Activated CD4-positive, alpha-beta T cell treated with anti-CD3 and anti-CD28 coated beads for 4 hours (primary cell): Measurements from ENCODE around the gene ORMDL3.
"Not testable (repeated sequence)": the region's sequence is repeated elsewhere in the genome, so short reads cannot be mapped to it uniquely, and the experiment has no call there.

ENCODE experiments used
- DNase-seq, 2 donors: peaks; one replicate each; pipeline ENCODE4 v3.0.0-alpha.2; 2020

Gene ORMDL3

GRCh38 chr17:39948489-39948828 lies 21.1 kb upstream of the ORMDL3 start:
- not testable (repeated sequence) for DNase-seq

DNA sequence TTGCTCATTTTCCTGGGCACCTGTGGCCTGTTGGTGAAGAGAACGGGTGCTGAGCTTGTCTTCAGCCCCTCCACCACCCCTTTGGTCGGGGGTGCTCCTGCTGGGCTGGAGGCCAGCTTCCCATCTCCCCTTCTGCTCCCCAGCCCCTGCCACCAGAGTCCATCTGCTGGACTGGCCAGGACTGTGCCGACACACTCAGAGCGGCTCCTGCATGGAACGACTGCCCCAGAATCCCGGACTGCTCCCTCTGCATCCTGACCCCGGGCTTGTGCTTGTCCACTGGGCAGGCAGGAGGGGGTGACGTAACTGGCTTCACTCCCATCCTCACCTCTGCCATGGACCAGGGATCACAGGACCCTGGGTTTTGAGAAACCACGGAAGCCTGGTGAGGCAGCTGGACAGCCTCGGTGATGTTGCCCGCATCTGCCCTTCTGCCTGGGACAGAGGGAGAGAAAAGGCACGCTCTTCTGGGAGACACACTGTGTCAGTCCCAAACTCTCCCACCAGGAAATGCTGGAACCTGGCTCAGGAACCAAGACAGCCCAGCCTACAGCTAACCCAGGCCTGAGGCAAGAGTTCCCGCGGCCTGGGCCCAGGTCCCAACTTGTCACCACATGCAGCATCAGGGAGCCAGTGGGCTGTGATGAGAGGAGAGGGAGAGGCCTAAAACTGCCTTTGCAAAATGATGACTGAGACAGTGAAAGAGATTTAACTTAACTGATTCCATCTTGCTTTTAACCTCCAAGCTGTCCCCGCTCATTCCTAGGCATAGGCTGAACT lies 19.3 kb upstream of the ORMDL3 start:
- DNase-seq = no peak

DNA sequence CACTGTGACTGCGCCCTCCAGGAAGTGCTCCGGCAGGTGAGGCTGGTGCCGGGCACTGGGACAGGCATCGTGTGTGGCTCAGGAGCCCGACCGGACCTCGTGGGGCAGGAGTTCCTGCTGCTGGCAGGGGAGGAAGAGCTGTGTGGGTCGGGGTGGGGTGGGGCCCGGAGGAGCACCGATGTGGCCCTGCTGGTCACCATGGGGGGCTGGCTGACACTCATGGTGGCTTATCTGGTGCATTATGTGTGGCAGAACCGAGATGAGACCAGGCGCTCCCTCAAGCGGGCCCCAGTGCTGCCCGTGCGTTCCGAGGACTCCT lies 17.0 kb upstream of the ORMDL3 start:
- no peak for DNase-seq

DNA sequence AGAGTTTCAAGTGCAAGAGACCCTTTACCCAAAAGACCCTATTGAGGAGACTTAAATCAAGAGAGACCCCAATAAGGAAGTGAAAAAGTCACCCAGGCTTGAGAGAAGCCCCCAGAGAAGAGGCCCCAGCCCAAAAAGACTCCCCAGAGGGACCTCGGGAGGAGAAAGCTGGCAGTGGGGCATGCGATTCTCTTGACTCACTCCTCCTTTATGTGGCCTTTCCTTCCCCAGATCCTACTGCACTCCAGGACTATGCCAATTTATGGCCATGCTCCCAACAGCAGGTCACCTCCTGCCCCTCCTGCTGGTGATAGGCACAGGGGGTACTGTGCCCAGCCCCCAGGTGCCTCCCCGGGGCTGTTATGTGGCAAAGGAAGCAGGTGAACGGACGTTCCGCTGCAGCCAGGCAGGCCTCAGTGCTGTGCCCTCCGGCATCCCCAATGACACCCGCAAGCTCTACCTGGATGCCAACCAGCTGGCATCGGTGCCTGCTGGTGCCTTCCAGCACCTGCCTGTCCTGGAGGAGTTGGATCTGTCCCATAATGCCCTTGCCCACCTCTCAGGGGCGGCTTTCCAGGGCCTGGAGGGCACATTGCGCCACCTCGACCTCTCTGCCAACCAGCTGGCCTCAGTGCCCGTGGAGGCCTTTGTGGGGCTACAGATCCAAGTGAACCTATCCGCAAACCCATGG lies 16.4 kb upstream of the ORMDL3 start:
- no peak for DNase-seq

GRCh38 chr17:39939588-39940419 lies 12.4 kb upstream of the ORMDL3 start:
- DNase-seq = peak; percentile 17 to 19

GRCh38 chr17:39939106-39939505 lies 11.7 kb upstream of the ORMDL3 start:
- DNase-seq = no peak

DNA sequence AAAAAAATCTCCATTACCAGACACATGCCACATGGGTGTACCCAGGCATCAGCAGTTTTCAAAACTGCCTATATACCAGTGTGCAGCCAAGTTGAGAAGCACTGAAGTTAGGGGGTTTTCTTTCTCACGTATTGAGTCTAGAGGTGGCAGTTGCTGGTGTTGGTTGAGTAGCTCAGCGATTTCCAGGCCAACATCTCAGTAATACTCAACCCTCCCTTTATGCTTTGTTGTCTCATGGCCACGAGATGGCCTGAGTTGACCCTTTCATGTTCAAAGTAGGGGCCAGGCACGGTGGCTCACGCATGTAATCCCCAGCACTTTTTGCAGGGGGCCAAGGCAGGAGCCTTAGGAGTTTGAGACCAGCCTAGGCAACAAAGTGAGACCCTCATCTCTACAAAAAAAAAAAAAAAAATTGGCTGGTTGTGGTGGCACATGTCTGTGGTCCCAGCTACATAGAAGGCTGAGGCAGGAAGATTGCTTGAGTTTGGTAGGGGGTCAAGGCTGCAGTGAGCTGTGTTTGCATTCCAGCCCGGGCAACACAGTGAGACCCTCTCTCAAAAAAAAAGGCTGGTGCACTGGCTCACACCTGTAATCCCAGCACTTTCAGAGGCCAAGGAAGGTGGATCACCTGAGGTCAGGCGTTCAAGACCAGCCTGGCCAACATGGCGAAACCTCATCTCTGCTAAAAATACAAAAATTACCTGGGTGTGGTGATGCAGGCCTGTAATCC lies 10.9 kb upstream of the ORMDL3 start:
- no peak for DNase-seq

DNA sequence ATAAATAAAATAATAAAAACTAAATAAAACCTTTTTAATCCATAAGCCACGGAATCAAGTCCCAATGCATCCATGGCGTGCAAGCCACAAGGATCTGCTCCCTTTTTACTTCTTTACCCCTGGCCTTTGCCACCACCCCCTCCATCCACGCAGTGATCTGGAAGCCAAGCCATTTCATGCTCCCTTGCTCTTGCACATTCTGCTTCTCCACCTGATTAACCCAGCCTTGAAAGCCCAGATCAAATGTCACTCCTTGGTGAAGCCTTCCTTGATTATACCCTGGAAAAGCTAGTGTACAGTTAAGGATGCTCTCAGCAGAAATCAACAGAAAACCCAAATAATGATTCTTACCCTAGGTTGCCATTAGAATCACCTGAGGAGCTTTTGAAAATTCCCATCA lies 10.0 kb upstream of the ORMDL3 start:
- no peak for DNase-seq

GRCh38 chr17:39935909-39936308 lies 8.5 kb upstream of the ORMDL3 start:
- DNase-seq = no peak

GRCh38 chr17:39934324-39934723 lies 6.9 kb upstream of the ORMDL3 start:
- no peak for DNase-seq

- no peak for DNase-seq
These were observed 6.5 kb upstream of the ORMDL3 start for GRCh38 chr17:39933912-39934311.

- DNase-seq = no peak
These were observed 2.4 kb upstream of the ORMDL3 start for GRCh38 chr17:39929646-39930407.

- no peak for DNase-seq
These were observed 1.7 kb upstream of the ORMDL3 start for GRCh38 chr17:39928858-39929645.

DNA sequence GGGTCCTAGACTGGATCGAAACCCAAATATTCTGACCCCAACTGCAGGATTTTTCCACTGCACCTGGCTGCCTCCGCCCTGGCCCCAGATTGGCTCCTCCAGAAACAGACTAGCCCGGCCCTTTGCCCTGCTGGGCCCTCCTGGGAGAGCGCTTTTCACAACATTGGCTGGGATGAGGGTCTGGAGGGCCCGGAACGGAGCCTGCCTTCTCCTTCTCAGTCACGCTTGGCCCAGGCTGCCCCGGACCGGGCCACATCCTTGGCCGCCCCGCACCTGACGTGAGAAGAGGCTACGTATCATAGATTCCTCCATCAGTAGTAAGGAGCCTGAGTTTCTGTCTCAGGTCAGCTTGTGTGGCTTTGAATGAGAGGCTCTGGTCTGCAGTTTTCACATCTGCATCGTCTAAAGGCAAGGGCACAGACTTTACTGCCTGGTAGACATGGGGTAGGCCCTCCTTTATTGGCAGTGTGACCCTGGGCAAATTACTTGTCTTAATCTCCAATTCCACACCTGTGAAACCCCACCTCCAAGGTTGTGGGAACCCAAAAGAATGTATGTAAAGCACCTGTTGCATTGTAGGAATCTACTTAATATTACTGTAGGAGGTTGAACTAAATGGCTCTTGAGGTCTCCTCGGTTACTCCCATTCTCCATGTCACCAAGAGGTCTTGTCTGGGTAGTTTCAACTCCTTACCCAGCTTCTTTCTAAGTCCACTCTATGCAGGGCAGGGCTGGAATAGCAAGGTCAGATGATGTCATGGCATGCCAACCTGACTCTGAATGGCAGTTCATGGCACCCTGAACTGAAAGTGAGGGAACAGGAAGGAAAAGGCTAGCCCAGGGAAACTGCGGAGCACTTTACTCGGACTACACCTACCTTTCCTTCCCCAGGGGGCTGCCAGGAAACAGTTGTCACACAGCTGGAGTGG lies 792 bp upstream of the ORMDL3 start:
- DNase-seq = no peak

DNA sequence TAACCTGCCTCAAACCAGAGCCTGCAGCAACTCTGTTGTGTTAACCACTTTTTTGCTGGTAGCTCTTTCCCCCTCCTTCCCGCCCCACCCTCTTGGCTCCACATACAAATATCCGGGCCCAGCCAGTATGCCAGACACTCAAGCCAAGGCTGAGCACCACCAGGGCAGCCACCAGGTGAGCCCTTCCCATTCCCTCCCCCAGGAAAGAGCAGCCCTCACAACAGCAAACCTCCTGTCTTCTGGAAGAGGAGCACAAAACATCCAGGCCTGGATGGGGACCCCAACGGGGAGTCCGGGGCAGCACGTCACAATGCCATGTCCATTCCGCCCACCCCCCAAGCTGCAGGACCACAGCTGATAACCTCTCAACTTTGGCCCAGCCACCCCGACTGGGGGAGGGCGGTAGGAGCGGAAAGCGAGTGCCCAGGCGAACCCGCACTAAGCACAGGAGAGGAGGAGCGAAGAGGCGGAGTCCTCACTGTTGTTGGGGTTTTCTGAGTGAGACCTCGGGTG lies 757 bp downstream of the ORMDL3 start:
- DNase-seq = peak; percentile 35 to 49

GRCh38 chr17:39926135-39926587 lies 1.2 kb downstream of the ORMDL3 start:
- DNase-seq = no peak

DNA sequence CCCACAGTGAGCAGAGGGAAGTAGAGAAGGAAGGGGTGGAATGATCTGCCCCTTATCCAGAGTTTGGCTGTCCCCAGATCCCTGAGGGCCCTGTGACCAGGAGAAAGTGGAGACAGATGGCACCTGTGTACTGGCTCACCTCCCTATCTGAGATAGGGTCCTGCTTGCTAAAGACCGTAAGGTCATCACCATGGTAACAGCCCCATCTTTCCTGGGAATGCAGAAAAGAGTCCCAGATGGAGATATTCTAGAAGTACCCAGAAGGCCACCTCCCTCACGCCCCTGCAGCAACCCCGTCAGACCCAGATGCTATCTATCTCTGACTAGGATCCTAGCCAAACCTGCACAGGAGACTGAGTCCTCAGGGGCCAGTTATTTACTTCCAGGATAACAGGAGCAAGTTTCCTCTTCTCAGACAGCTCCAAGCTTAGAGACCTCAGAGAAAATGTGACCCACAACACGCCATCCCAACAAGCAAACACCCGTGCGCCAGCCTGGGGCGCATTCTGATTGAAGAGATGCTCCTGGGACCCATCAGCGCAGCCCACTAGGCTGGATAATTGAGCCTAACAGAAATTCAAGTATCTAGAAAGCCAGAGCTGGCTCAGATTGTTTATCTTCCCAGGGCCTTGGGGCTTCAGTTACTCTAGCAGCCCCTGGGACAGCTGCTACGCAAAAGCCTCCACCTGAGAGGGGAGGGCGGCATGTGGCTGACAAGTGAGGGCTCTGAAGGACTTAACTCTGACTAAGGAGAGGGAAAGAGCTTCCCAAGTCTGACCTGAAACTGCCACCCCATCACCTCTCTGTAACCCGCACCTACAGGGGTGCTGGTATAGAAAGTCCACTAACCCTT lies 1.9 kb downstream of the ORMDL3 start:
- no peak for DNase-seq

- DNase-seq = no peak
These were observed 2.7 kb downstream of the ORMDL3 start for GRCh38 chr17:39924691-39925055.
